Lower leg skin (tissue), 4 donors: Measurements from ENCODE around the gene ALDOC. TPM values are rescaled to one million over a fixed set of nuclear protein-coding genes. Genes with fewer than 3 reads are reported as not detected.

Experiments used
- DNase-seq, 2 donors: peaks; one replicate each; pipeline ENCODE4 v3.0.0-alpha.2; 2019; ENCODE audit warnings: low spot score in 2 of 2
- H3K4me3 ChIP-seq: fragments of 200-600 bp; sonication (generic); 2 replicates; pipeline ENCODE4 v1.5.1; 2017; ENCODE audit warnings: mild to moderate bottlenecking, low read depth; ENCODE audit not compliant: poor library complexity, severe bottlenecking
- CTCF ChIP-seq, 3 donors: fragments of 450-650 bp; IDR thresholded peaks; one replicate each; pipeline ENCODE4 v1.5.1; 2016; ENCODE audit warnings: antibody characterized with exemption in 3 of 3, mild to moderate bottlenecking in 3 of 3, moderate library complexity in 2 of 3
- POLR2A ChIP-seq, 2 donors: fragments of 450-650 bp; IDR thresholded peaks; one replicate each; pipeline ENCODE4 v1.6.1; 2016 to 2017; ENCODE audit warnings: antibody characterized with exemption in 2 of 2, mild to moderate bottlenecking in 1 of 2, moderate library complexity in 1 of 2
- WGBS, 2 donors: methylation state at CpG; one replicate each; pipeline ENCODE4 v1.1.5; 2018; 5-methylcytosine and 5-hydroxymethylcytosine counted together
- intact Hi-C: fragments of 100-400 bp; cut with DNase I; formaldehyde crosslinking; loops from one replicate; pipeline ENCODE4 v1.15.0; 2023; ENCODE audit warnings: low total_unique reads
- total RNA-seq, 4 donors: library from RNA; depleted of rRNA; stranded (reverse); fragments of >200 nt; gene quantifications; one replicate each; pipeline ENCODE4 v1.1.0, GENCODE V29; 2016

The ALDOC gene
- total RNA-seq, 4 donors from 2014 or later = 109 to 186 (median 138) TPM

- DNase-seq = no peak
- TF ChIP-seq POLR2A (IDR thresholded peaks at IDR 0.05) = no peak
- no peak for TF ChIP-seq CTCF (IDR thresholded peaks at IDR 0.05)
- peak overlapping the region; percentile 94 for H3K4me3 ChIP-seq
- intact Hi-C loops = no loop called here
- 1 to 2% methylated on average over 36 to 38 of the region's 39 CpGs for WGBS, 2 donors
Observed at GRCh38 chr17:28570716-28571360, 5.9 kb downstream of the ALDOC start.

- 89 to 97% methylated on average over 1 of the region's 1 CpG for WGBS, 2 donors
- intact Hi-C loops = no loop called here
- no peak overlapping the region for H3K4me3 ChIP-seq
- TF ChIP-seq POLR2A (IDR thresholded peaks at IDR 0.05) = no peak
- TF ChIP-seq CTCF (IDR thresholded peaks at IDR 0.05) = no peak
- no peak for DNase-seq
Observed at GRCh38 chr17:28569446-28569845, 7.2 kb downstream of the ALDOC start.

- 90 to 93% methylated on average over 3 of the region's 3 CpGs for WGBS, 2 donors
- DNase-seq = no peak
- TF ChIP-seq POLR2A (IDR thresholded peaks at IDR 0.05) (no peak), CTCF (IDR thresholded peaks at IDR 0.05) (no peak)
- no peak overlapping the region for H3K4me3 ChIP-seq
- intact Hi-C loops = no loop called here
Observed at GRCh38 chr17:28567604-28568003, 9.1 kb downstream of the ALDOC start.

GRCh38 chr17:28563475-28563874, 13.2 kb downstream of the ALDOC start:
- 92 to 93% methylated on average over 3 of the region's 3 CpGs for WGBS, 2 donors
- intact Hi-C loops = no loop called here
- H3K4me3 ChIP-seq = no peak overlapping the region
- DNase-seq = no peak
- no peak for TF ChIP-seq POLR2A (IDR thresholded peaks at IDR 0.05)
- no peak for TF ChIP-seq CTCF (IDR thresholded peaks at IDR 0.05)

GRCh38 chr17:28555022-28555421, 21.7 kb downstream of the ALDOC start:
- TF ChIP-seq CTCF (IDR thresholded peaks at IDR 0.05) (no peak), POLR2A (IDR thresholded peaks at IDR 0.05) (no peak)
- intact Hi-C loops = no loop called here
- no peak for DNase-seq
- H3K4me3 ChIP-seq = no peak overlapping the region
- WGBS, 2 donors = 90 to 98% methylated on average over 3 of the region's 3 CpGs

- WGBS, 2 donors = 92 to 94% methylated on average over 6 of the region's 6 CpGs
- no peak overlapping the region for H3K4me3 ChIP-seq
- no peak for DNase-seq
- intact Hi-C loops = no loop called here
- TF ChIP-seq POLR2A (IDR thresholded peaks at IDR 0.05) (no peak), CTCF (IDR thresholded peaks at IDR 0.05) (no peak)
Observed at GRCh38 chr17:28554565-28554964, 22.1 kb downstream of the ALDOC start.
